HG02852 (cell line): ENCODE data around the gene ORC1.
"Not testable (repeated sequence)": the region's sequence is repeated elsewhere in the genome, so short reads cannot be mapped to it uniquely, and the experiment has no call there.

ENCODE experiments used
- ATAC-seq: cut with Tn5 transposase; IDR thresholded peaks from one replicate; pipeline ENCODE4 v1.9.1; 2021; ENCODE audit warnings: mild to moderate bottlenecking, moderate library complexity; ENCODE audit not compliant: unreplicated experiment

Gene ORC1

DNA sequence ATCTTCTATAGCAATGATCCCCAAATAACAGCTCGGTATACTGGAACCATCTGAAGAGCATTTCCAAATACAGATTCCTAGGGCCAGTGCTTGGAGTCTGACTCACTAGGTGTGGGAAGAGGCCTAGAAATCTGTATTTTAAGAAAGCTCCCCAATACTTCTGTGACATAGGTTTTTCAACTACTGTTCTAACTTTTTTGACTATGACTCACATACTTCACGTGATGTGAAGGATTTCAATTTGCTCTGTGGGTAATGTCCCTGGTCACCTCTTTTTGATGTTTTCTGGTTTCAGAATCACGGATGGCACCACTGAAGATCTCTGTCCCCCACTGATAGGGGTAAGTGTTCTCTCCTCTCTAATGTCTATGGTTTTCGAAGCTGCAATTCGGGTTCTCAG lies 11.0 kb downstream of the ORC1 start:
- ATAC-seq, result no peak

DNA sequence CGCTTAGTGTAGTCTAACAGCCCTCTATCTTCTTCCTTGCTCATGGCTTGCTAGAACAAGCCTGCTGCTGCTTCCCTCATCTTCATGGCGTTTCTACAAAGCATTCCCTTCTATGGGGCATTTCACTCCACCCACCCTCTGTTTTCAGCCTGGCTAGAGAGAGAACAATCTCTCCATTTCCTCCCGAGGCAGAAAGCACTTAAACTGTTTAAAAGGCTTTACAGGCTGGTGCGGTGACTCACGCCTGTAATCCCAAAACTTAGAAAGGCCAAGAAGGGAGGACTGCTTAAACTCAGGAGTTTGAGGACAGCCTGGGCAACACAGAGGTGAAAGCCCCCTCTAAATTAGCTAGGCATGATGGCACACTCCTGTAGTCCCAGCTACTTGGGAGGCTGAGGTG lies 17.8 kb downstream of the ORC1 start:
- ATAC-seq, result no peak

DNA sequence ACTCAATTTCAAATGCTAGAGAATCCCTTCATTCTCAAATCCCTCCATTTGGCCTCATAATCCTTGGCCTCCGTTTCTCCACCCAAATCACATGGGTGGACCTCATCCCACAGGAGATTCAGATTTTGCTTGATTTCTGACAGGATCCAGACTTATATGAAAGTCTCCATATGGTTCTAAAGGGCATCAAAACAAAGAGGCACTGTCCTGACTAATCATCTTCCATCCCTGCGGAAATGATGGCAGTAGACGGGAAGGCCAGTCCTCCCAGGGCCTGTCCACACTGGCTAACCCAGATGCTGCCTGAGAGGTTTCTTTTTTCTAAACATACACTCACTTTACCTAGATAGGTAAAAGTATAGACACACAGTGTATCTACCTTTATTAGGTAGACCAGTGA lies 18.8 kb downstream of the ORC1 start:
- ATAC-seq, result no peak

DNA sequence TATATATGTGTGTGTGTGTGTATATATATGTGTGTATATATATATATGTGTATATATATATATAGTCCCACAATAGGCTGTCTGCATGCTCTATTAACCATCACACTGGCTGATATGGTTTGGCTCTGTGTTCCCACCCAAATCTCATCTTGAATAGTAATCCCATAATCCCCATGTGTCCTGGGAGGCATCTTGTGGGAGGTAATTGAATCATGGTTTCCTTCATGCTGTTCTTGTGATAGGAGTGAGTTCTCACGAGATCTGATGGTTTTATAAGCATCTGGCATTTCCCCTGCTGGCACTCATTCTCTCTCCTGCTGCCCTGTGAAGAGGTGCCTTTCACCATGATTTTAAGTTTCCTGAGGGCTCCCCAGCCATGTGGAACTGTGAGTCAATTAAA lies 34.4 kb downstream of the ORC1 start:
- ATAC-seq, result not testable (repeated sequence)

DNA sequence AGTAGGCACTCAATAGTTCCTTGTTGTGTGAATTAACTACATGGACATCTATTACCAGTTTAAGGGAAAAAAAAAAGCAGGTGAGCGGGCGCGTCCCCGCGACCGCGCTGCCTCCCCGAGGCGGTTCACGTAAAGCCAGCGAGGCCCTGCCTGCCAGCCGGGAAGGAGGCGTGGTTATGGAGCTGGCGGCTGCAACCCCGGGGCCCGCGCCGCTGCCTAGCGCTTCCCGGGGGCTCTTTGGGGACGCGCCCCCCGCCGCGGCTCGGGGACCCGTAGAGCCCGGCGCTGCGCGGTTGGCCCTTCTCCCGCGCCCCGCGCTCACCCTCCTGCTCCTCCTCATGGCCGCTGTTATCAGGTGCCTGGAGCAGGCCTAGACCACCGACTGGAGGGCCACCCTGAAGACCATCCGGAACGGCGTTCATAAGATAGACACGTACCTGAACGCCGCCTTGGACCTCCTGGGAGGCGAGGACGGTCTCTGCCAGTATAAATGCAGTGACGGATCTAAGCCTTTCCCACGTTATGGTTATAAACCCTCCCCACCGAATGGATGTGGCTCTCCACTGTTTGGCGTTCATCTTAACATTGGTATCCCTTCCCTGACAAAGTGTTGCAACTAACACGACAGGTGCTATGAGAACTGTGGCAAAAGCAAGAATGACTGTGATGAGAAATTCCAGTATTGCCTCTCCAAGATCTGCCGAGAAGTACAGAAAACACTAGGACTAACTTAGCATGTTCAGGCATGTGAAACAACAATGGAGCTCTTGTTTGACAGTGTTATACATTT lies 35.6 kb downstream of the ORC1 start:
- no peak for ATAC-seq

DNA sequence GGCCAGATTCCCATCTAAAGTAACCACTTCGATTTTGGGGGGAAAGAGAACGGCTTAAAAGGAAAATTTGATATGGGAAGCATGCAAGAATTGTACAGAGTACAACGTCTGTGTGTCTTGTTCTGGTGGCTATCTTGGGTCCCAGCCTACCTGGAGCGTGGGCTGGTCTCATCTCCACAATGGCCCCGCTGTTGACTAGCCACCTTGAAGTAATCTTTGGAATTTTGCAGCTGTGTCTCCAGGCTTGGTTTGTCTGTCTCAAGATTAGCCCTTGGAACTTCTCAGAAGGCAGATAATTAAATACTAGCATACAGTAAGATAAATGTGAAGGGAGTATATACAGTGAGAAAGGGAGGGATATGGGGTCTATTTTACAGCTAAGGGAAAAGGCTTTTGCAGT lies 37.0 kb downstream of the ORC1 start:
- no peak for ATAC-seq

DNA sequence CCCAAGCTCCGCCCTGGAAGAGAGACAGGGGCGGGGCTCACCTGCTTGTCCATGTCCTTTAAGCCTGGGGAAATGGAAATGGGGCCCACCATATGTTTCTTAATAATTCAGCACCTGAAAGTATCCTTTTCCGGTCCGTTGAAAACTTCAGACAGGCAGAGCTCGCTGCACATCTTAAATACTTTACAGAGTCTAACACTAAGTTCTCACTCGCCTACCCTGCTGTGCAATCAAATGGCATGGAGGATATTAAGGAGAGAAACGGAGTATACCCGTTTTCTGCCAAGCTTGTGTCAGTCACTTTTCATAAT lies 37.8 kb downstream of the ORC1 start:
- no peak for ATAC-seq

DNA sequence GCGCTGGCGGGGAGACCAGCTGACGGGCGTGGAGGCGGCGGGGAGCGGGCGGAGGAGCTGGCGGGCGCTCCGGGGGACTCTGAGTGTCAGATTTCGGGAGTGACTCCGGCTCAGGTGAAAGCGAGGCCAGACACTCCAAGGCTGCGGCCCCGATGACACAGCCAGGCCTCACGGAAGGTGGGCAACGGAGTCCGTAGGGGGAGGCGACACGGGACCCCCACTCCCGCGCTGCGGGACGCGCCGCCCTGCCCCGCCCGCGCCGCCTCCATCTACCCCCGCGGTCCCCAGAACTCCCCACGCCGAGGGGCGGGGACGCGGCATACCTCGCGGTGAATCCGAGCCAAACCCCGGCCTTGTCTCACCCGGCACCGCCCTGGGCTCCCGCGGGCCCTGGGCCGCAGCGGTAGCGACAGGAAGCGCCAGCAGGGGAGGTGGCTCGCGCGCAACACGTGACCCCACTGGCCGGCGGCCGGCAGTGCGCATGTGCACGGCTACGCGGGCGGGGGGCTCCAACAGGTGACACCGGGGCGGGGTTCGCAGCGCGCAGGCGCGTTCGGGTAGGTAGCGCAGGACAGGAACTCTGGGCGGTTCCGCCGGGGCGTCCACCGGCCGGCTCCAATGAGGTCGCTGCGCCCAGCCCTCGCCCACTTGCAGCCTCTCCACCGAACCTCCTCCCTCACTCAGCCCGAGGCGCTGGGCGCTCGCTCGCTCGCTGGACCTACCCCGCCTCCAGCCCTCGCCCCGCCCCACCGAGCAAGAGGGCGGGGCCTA lies 38.3 kb downstream of the ORC1 start, which contains the start of gene CC2D1B:
Gene CC2D1B, minus strand, starts transcription at position 460 of the 771 bp plus-strand sequence. CDS start 1,585 bp downstream, outside the sequence.
- peak; percentile 90 for ATAC-seq

DNA sequence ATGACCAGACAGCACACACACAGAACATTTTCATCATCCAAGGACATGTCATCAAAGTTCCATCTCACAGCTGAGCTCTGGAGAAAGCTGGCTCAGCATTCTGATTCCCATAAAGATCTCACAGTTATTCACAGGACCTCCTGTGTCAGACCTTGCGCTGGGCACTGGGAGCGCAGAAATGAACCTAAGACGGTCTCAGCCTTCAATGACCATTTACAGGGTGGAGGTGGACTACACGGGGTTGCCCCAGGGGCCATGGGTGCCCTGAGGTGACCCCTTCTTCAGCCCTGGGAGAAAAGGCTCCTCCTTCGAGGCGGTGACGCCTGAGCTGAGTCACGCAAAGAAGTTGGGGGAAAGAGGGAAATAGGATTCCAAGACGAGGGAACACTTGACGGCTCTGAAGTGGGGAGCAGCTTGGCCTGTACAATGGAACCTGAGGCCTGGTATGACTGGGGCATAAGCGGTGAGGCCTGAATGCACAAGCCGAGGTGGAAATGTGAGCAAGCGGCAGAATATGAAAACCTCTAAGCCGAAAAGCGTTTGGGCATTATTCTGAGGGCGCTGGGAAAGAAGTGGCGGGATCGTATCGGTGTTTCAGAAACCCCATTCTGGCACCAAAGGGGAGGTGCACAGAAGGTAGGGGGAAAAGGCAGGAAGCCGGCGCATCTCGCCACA lies 39.0 kb downstream of the ORC1 start:
- no peak for ATAC-seq

DNA sequence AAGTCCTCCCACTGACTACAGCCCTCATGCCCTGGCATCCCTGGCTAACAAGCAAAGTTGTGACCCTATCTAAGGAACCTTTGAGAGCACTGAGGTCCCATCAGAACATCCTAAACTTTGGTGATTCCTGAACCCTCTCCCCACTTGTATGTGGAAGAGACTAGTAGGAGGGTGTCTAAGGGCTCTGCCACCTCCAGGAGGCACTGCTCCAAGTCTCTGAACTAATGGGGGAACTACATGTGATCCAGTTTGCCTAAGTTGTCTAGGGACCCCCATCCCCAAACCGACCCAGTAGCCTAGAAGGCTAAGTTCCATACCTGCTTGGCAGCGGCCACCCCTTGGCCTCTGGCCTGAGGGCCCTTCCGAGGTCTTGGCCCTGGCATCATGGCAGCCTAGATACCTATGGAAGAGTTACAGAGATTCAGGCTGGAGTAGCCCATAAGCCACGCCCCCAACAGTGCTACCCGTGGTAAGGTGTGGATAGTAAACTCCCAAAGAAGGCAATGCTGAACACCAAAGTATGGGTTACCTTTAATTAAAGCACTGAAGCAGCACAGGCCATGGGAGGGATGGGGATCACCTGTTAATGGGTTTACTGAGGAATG lies 39.9 kb downstream of the ORC1 start:
- no peak for ATAC-seq

DNA sequence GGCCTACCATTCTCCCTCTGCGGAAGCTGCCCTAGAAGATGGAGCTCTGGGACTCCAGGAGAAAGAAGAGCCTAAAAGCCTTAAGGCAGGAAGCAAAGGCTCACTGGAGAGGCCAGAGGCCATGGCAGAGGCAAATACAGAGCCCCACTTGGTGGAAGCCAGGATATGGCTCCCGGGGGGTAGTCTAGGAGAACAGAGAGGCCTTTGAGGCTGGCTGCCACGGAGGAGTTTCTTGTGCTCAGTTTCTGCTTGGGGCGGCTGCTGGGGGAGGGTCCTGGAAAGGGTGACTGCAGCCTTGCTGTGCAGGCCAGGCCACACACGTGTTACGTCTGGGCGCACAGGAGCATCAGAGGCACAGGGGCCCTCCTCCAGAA lies 43.6 kb downstream of the ORC1 start:
- ATAC-seq, result no peak

DNA sequence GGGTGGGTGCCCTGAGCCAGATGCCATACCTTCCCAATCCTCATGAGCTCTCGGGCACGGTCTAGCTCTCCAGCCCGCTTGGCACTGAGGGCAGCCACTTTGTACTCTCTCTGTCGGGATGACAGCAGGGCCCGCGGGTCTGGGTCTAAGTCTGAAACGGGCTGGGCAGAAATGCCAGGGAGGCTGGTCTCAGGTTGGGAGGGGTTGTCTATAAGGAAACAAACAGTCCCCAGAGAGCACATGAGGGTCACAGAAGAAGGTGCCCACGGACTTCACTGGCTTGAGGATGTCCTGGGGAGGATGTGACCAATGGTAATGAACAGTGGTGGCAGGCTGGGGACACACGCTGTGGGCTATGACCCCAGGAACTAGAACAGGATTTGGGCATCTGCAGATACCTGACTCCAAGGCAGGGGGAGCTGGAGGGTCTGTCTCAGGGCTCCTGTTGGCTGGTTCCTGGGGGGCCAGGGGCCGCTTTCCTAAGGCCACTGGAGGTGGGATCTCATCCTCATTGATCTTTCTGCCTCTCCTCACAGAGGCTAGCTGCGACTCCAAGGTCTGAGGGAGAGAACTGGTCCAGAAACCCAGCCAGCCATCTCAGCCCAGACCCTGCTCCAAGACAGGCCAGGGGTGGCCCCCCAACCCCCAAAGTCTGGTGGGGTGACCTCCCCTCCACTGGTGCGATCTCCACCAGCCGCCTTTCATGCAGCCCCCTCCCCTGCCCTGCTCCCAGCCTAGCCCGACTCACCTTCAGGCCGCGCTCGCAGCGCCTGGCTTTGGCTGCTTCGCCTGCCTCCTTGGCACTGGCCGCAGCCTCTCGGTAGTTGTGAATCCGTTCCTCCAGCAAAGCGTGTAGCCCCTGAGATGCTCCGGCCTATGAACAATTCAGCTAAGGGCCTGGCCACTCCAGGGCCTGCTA lies 44.3 kb downstream of the ORC1 start:
- no peak for ATAC-seq

DNA sequence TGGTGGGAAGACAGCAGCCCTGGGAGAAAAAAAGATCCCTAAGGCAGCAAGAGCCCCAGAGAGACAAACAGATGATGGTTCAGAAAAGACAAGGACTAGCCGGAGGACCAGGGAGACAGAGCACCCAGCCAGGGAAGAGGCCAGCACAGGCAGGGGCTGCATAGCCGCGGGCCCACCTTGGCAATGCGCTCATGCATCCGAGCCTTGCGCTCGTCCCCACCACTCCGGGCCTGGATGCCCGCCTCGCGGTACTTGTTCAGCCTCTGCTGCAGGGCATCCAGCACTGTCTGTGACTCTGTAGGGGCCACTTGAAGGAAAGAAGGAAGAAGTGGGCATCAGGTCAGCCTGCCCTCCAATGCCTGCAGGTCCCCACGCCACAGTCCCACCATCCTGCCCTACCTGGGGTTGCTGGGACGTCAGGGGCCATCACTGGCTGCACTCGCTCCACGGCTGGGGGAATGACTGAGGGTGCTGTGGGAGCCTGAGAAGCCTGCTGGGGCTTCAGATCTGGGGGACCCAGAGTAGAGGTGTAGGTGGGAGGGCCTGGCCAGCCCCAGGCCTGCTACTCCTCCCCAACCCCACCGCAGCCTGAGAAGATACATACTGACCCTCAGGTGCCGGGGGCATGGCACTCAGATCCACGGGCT lies 45.2 kb downstream of the ORC1 start:
- no peak for ATAC-seq

DNA sequence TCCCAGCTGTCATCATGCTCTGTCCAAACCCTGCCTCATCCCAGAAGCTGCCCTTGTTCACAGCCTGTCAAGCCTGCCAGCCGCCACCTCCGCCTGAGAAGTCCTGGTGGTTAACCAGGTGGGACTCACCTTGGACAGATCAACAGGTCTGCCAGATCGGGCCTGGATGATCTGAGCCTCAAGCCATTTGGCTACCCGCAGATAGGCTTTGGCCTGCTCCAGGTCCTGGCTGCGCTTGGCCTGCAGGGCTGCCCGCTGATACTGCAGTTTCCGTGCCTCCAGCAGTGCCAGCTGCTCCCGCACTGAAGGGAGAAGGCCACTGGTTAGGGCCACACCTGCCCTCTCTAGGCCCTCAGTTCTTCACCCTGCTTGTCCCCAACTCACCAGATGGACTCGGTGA lies 46.8 kb downstream of the ORC1 start:
- ATAC-seq, result no peak

DNA sequence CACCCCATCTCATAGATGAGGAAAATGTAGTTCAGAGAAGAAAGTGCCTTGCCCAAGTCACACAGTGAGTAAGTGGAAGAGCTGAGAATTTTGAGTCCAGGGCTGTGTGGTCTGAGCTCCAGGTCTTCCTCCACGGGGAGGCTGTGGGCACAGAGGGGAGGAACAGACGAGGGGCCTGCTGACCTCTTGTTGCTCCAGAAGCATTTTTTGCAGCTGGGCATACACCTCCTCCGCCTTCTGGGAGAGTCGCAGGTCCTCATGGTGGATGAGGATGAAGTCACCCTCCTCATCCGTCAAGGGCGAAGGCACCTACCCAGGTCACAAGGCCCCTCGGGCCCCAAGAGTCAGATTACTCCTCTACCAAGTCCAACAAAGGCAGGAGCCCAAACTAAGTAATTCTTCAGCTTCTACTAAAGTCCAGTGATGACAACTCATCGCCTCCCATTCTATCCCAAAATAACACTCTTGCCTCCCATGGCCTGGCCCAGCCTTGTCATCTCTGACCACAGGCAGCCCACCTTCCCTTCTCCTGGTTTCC lies 47.3 kb downstream of the ORC1 start:
- no peak for ATAC-seq

DNA sequence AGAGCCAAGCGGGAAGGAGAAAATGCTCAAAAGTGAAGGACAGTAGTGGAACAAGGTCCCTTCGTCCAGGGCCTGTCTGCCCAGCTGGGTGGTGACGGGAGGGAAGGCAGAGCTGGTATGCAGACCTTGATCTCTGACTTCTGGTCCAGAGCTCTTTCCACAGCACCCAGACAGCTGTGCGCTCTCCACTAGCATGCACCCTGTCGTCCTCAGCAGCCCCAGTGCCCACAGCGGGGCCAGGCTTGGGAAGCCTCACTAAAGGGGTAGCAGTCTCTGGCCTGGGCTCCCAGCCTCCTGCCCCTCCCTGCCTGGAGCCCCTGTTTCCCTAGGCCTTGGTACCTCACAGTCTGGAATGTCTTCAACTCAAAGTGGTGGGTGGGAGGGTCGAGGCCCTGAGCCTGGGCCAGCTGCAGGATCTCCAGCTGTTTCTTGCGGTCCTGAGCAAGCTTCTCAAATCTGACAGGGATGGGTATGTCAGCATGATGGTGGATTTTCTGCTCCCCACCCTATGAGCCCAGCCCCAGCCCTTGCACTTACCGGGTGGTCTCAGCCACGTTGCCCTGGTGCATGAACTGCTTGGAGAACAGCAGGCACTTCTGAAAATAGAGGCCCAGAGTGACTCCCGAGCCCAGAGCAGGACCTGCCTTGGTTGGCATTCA lies 48.2 kb downstream of the ORC1 start:
- no peak for ATAC-seq

DNA sequence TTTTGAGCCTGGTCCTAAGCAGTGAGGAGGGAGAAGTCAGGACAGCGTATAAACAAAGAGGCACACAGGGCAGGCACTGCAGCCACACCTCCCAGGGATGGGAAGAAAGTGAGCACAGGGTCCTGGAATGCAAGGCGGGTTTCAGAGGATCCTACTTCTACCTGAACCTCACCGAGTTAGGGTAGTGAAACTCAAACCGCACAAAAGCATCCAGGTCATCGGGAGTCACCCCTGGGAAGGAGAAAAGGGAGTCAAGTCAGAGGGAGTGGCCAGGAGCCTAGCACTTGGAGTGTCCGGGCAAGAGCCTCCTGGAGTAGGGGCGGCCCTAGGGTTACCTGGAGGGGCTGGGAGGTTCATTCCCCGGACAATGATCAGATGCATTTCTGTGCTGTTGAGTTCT lies 48.8 kb downstream of the ORC1 start:
- ATAC-seq, result no peak

DNA sequence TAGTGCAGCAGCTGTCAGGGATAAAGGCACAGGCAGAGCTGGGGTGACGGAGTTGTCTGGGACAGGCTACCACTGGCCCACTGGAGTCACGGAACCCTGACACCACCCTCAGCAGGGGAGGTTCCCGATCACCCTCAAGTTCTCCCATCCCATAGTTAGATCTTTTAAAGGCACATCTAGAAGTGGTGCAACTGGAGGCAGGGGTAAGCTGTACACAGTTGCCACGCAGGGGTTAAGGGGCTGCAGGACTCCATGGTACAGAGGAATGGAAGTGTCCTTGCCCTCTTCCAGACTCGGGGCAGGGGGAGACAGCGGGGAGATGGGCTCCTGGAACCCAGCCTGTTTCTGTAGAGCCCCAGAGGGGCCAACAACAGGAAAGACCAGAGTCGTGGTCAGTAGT lies 51.5 kb downstream of the ORC1 start:
- no peak for ATAC-seq

DNA sequence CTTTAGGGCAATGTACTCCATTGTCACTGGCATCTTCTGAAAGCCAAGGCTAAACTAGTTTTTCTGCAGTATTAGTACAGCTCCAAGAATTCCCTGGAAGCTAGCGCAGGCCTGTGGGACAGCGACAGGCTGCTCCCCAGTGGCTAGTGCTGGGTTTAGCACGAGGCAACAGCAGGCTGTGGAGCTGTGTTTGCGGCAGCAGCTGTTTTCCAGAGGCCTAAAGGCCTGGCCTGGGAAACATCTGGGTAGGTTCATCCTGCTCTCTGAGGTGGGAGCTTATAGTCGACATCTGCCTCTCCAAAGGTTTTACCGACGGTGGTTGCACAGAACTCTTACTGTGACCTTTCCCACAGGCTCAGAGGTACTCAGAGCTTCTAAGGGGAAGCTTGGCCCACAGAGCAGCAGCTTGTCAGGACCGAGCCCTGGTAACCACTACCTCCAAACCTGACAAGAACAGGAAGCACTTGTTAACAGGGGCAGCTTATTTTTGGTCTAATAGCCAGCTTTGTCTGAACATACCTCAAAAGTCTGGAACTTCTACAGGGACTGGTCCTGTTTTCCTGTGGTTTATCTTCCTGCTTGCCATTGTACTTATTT lies 55.4 kb downstream of the ORC1 start:
- ATAC-seq, result no peak
